ENCODE results near the gene MYF5. TPM values are rescaled to one million over a fixed set of nuclear protein-coding genes. Genes with fewer than 3 reads are reported as not detected.

MYF5 gene
- total RNA-seq, 2 experiments from 2014 or later = not detected

- Mint-ChIP-seq H3K4me1 (no peaks in the 10 kb centered on the region), H3K9me3 (no peaks in the 10 kb centered on the region), H3K4me3 (no peak overlapping the region), H3K36me3 (no peaks in the 10 kb centered on the region), H3K27me3 (no peaks in the 10 kb centered on the region), H3K27ac (no peak overlapping the region)
- no peak for DNase-seq
These were observed 16.4 kb upstream of the MYF5 start for GRCh38 chr12:80700327-80700726.

- Mint-ChIP-seq H3K27me3 (peaks cover 5% of the 10 kb centered on the region), H3K4me1 (no peaks in the 10 kb centered on the region), H3K27ac (no peak overlapping the region), H3K36me3 (no peaks in the 10 kb centered on the region), H3K9me3 (peaks cover 1% of the 10 kb centered on the region), H3K4me3 (no peak overlapping the region)
- no peak for DNase-seq
These were observed 15.3 kb upstream of the MYF5 start for GRCh38 chr12:80701388-80701787.

- Mint-ChIP-seq H3K9me3 (peaks cover 1% of the 10 kb centered on the region), H3K27me3 (peaks cover 21% of the 10 kb centered on the region), H3K36me3 (no peaks in the 10 kb centered on the region), H3K4me3 (no peak overlapping the region), H3K4me1 (no peaks in the 10 kb centered on the region), H3K27ac (no peak overlapping the region)
- DNase-seq = no peak
These were observed 13.6 kb upstream of the MYF5 start for GRCh38 chr12:80702889-80703805.

- Mint-ChIP-seq H3K27me3 (peaks cover 33% of the 10 kb centered on the region), H3K9me3 (peaks cover 1% of the 10 kb centered on the region), H3K27ac (no peak overlapping the region), H3K4me3 (no peak overlapping the region), H3K4me1 (no peaks in the 10 kb centered on the region), H3K36me3 (no peaks in the 10 kb centered on the region)
- no peak for DNase-seq
These were observed 12.3 kb upstream of the MYF5 start for GRCh38 chr12:80704420-80704819.

DNA sequence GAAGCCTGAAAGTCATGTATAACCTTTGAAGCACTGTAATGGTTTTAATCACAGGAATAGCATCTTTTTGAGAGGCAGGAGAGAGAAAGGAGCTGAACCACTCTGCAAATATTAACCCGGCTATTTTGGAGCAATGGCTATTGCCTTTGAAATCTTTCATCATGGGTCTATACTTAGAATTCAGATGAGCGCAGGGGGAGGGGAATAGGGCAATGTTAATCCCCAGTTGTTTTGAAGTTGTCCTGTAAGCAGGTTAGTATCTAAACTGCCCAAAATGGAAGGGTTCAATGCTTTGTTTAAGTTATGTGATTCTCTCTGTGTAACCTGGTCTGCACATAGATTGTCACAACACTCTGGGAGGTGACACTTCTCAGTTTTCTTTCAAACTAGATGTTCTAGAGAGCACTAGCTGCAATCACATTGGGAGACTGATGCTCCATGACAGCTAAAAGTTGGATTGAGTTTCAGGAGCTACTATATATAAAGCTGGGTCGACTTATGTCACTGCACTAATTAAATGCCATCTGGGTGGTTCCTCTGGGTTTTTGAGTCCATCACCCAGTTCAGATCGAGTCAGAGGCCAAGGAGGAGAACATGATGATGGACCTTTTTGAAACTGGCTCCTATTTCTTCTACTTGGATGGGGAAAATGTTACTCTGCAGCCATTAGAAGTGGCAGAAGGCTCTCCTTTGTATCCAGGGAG, 9.4 kb upstream of the MYF5 start, which contains the start of gene MYF6:
Gene MYF6, plus strand, starts transcription at position 509 of the 704 bp plus-strand sequence. Its CDS starts 86 bp downstream, at position 595.
- Mint-ChIP-seq H3K27me3 (peaks cover 53% of the 10 kb centered on the region), H3K36me3 (no peaks in the 10 kb centered on the region), H3K27ac (no peak within 1 kb of the TSS), H3K9me3 (peaks cover 1% of the 10 kb centered on the region), H3K4me3 (no peak within 1 kb of the TSS), H3K4me1 (no peaks in the 10 kb centered on the region)
- DNase-seq = no peak

DNA sequence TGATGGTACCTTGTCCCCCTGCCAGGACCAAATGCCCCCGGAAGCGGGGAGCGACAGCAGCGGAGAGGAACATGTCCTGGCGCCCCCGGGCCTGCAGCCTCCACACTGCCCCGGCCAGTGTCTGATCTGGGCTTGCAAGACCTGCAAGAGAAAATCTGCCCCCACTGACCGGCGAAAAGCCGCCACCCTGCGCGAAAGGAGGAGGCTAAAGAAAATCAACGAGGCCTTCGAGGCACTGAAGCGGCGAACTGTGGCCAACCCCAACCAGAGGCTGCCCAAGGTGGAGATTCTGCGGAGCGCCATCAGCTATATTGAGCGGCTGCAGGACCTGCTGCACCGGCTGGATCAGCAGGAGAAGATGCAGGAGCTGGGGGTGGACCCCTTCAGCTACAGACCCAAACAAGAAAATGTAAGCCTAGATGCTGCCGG, 8.9 kb upstream of the MYF5 start:
- no peak overlapping the region for H3K4me3 Mint-ChIP-seq
- peaks cover 57% of the 10 kb centered on the region for H3K27me3 Mint-ChIP-seq
- H3K36me3 Mint-ChIP-seq = no peaks in the 10 kb centered on the region
- DNase-seq = no peak
- H3K27ac Mint-ChIP-seq = no peak overlapping the region
- H3K4me1 Mint-ChIP-seq = no peaks in the 10 kb centered on the region
- H3K9me3 Mint-ChIP-seq = peaks cover 1% of the 10 kb centered on the region

GRCh38 chr12:80708259-80708974, 8.3 kb upstream of the MYF5 start:
- Mint-ChIP-seq H3K36me3 (no peaks in the 10 kb centered on the region), H3K27me3 (peaks cover 60% of the 10 kb centered on the region), H3K4me1 (no peaks in the 10 kb centered on the region), H3K4me3 (no peak overlapping the region), H3K27ac (no peak overlapping the region), H3K9me3 (peaks cover 1% of the 10 kb centered on the region)
- DNase-seq = no peak

DNA sequence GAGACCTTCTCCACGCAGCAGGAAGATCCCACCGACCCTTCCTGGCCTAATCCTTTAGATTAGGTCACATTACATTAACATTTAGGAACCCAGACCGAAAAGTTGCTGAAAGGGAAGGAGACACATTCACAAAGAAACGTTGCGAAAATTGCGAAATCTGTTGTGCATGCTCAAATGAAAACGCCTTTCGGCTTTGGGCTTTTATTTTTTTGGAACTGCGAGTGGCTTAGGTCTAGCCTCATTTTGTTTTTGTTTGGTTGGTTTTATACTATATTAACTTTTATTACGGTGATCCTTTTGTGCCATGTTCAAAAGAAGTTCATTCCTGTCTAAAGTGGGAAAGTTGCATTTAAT, 7.8 kb upstream of the MYF5 start:
- no peak overlapping the region for H3K4me3 Mint-ChIP-seq
- no peaks in the 10 kb centered on the region for H3K36me3 Mint-ChIP-seq
- peaks cover 1% of the 10 kb centered on the region for H3K9me3 Mint-ChIP-seq
- H3K27ac Mint-ChIP-seq = no peak overlapping the region
- peaks cover 65% of the 10 kb centered on the region for H3K27me3 Mint-ChIP-seq
- no peak for DNase-seq
- no peaks in the 10 kb centered on the region for H3K4me1 Mint-ChIP-seq

- Mint-ChIP-seq H3K36me3 (no peaks in the 10 kb centered on the region), H3K9me3 (peaks cover 1% of the 10 kb centered on the region), H3K4me3 (no peak overlapping the region), H3K4me1 (no peaks in the 10 kb centered on the region), H3K27me3 (peaks cover 76% of the 10 kb centered on the region), H3K27ac (no peak overlapping the region)
- no peak for DNase-seq
These were observed 6.6 kb upstream of the MYF5 start for GRCh38 chr12:80709811-80710726.

DNA sequence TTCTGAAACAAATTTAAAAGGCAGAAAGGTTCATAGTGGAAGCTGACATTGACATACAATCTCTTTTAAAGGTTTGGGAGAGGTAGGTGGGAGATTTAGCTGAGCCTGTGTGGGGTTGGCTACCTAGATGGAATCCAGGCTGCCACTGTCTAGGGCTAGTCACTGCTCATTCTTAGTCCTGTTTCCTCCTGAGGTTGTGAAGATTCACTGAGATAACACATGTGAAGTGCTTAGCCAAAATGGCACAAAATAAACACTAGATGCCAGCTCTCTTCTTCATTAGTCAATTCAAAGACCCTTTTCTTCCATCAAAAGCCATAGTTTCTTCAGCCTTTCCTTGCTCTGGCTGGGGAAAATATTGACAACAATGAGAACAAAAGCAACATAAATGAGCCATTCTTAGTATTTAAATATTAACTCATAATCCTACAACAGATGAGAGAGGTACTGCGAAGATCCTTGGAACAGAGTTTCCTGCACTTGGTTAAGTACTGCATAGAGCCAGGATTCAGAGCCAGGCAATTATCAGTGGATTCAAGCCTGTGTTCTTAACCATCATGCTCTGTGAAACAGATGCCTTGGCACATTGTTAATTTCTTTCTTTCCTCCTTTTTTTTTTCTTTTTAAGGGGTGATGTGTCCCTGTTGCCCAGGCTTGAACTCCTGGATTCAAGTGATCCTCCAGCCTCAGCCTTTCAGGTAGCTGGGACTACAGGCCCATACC, 5.8 kb upstream of the MYF5 start:
- H3K4me3 Mint-ChIP-seq = no peak overlapping the region
- H3K27ac Mint-ChIP-seq = no peak overlapping the region
- no peaks in the 10 kb centered on the region for H3K36me3 Mint-ChIP-seq
- H3K27me3 Mint-ChIP-seq = peaks cover 78% of the 10 kb centered on the region
- H3K9me3 Mint-ChIP-seq = no peaks in the 10 kb centered on the region
- no peaks in the 10 kb centered on the region for H3K4me1 Mint-ChIP-seq
- DNase-seq = no peak

GRCh38 chr12:80711866-80712265, 4.8 kb upstream of the MYF5 start:
- Mint-ChIP-seq H3K27ac (no peak overlapping the region), H3K4me1 (no peaks in the 10 kb centered on the region), H3K9me3 (no peaks in the 10 kb centered on the region), H3K27me3 (peaks cover 81% of the 10 kb centered on the region), H3K36me3 (no peaks in the 10 kb centered on the region), H3K4me3 (no peak overlapping the region)
- no peak for DNase-seq

GRCh38 chr12:80712866-80713265, 3.8 kb upstream of the MYF5 start:
- no peaks in the 10 kb centered on the region for H3K36me3 Mint-ChIP-seq
- H3K4me3 Mint-ChIP-seq = no peak overlapping the region
- H3K9me3 Mint-ChIP-seq = no peaks in the 10 kb centered on the region
- H3K4me1 Mint-ChIP-seq = no peaks in the 10 kb centered on the region
- H3K27ac Mint-ChIP-seq = no peak overlapping the region
- peaks cover 78% of the 10 kb centered on the region for H3K27me3 Mint-ChIP-seq
- DNase-seq = no peak

- H3K4me3 Mint-ChIP-seq = no peak overlapping the region
- H3K4me1 Mint-ChIP-seq = no peaks in the 10 kb centered on the region
- DNase-seq = no peak
- no peaks in the 10 kb centered on the region for H3K36me3 Mint-ChIP-seq
- H3K9me3 Mint-ChIP-seq = no peaks in the 10 kb centered on the region
- H3K27me3 Mint-ChIP-seq = peaks cover 77% of the 10 kb centered on the region
- H3K27ac Mint-ChIP-seq = no peak overlapping the region
These were observed 3.3 kb upstream of the MYF5 start for GRCh38 chr12:80713419-80713818.

- Mint-ChIP-seq H3K4me1 (no peaks in the 10 kb centered on the region), H3K36me3 (no peaks in the 10 kb centered on the region), H3K27me3 (peaks cover 75% of the 10 kb centered on the region), H3K4me3 (no peak overlapping the region), H3K9me3 (no peaks in the 10 kb centered on the region), H3K27ac (no peak overlapping the region)
- no peak for DNase-seq
These were observed 2.7 kb upstream of the MYF5 start for GRCh38 chr12:80714055-80714454.
